GM18505 (cell line): ENCODE data around the gene MORF4L1.
"Not testable (repeated sequence)": the region's sequence is repeated elsewhere in the genome, so short reads cannot be mapped to it uniquely, and the experiment has no call there.

Experiments used
- ATAC-seq: cut with Tn5 transposase; IDR thresholded peaks from one replicate; pipeline ENCODE4 v1.9.1; 2021; ENCODE audit not compliant: unreplicated experiment
- POLR2A ChIP-seq: IDR thresholded peaks from 4 replicates; pipeline ENCODE4 v1.6.1; 2011; ENCODE audit warnings: borderline replicate concordance; ENCODE audit not compliant: insufficient read depth, insufficient read length; ENCODE audit errors: extremely low read depth

MORF4L1 gene

DNA sequence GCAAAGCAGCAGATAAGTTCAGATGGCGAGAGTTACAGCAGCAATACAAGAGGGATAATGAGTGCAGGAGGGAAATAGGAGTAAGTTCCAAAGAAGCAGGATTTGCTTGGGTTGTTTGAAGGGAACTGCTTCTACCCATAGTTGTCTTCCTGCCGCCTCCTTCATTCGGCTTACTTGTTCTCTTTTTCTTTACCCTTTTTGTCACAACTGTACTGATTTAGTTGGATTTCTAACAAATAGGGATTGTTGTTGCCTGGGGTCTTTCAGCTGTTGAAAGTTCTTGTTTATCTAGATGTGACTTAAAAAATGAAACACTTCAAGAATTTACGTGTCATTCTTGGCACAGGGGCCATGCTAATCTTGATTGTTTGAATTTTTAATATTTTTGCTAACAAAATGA, 25.9 kb downstream of the MORF4L1 start:
- ATAC-seq: no peak
- no peak for TF ChIP-seq POLR2A

DNA sequence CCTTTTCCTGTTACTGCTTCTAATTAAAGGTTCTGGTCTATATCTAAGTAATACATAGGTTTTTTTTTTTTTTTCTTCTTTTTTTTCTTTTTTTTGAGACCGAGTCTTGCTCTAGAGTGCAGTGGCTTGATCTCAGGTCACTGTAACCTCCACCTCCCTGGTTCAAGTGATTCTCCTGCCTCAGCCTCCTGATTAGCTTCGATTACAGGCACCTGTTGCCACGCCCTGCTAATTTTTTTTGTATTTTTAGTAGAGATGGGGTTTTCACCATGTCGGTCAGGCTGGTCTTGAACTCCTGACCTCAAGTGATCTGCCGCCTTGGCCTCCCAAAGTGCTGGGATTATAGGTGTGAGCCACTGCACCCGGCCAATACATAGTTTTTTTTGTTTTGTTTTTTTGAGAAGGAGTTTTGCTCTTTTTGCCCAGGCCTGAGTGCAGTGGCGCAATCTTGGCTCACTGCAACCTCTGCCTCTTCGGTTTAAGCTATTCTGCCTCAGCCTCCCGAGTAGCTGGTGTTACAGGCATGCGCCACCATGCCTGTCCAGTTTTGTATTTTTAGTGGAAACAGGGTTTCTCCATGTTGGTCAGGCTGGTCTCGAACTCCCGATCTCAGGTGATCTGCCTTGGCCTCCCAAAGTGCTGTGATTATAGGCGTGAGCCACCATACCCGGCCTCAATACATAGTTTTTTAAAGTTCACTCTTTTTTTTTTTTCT, 28.3 kb downstream of the MORF4L1 start:
- ATAC-seq: not testable (repeated sequence)

DNA sequence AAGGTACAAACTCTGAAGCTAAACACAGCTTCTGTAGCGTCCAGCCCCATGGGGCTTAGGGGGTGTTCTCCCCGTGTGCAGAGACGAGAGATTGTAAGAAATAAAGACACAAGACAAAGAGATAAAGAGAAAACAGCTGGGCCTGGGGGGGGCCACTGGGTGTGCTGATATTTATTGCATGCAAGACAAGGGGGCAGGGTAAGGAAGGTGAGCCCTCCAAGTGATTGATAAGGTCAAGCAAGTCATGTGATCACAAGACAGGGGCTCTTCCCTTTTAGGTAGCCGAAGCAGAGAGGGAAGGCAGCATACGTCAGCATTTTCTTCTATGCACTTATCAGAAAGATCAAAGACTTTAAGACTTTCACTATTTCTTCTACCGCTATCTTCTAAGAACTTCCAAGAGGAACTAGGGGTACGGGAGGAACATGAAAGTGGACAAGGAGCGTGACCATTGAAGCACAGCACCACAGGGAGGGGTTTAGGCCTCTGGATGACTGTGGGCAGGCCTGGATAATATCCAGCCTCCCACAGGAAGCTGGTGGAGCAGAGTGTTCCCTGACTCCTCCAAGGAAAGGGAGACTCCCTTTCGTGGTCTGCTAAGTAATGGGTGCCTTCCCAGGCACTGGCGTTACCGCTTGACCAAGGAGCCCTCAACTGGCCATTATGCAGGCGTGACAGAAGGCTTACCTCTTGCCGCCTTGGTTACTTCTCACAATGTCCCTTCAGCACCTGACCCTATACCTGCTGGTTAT, 29.8 kb downstream of the MORF4L1 start:
- ATAC-seq: not testable (repeated sequence)

DNA sequence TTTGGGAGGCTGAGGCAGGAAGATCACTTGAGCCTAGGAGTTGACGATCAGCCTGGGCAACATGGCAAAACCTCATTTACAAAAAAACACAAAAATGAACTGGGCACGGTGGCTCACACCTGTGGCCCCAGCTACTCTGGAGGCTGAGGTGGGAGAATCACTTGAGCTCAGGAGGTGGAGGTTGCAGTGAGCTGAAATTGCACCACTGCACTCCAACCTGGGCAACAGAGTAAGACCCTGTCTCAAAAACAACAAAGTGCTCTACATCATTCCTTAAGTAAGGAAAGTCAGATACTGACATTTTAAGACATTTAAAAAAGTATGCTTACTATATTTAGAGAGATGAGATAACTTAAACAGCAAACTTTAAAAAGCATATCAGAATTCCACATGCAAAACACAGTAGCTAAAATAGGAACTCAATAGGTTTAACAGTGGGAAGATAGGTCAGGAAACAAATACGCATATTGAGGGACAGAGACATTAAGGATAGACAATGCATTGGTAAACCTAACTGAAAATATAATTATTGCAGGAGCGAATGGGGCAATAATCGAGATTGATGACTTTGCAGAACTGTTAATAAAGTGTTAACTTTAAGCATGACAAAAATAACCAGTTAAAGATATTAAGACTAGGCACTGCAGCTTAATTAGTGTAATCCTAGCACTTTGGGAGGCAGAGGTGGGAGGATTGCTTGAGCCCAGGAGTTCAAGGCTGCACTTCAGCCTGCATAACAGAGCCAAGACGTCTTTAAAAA, 32.1 kb downstream of the MORF4L1 start:
- TF ChIP-seq POLR2A: no peak
- no peak for ATAC-seq

DNA sequence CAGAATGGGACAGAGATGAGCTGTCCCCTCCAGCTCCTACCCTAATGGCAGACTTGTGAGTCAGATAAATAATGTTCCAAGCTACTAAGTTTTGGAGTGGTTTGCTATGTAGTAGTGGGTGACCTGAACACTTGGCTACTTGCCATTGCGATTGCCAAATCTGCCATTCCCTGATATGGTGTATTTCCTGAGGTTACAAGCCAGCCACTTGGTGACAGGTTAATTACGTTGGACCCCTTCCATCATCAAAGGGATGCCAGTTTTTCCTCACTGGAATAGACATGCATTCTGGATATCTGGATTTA, 33.6 kb downstream of the MORF4L1 start:
- no peak for ATAC-seq

DNA sequence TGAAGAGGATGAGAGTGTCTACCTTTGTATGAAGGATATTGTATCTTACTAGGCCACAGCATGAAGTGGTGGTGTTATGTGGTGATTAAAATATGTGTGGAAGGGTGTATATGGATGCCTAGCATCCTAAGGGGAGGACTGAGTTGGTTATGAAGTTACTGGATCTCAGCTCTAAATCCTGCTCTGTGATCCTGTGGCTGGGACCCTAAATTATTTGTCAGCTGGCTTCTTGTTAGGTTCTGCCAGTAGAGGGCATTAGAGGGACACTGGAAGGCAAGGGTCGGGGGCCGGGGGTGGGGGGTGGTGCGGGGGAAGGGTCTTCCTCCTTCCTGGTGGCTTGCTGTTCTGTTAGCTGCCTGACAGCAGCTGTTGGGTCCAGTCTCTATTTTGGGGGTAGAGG, 34.9 kb downstream of the MORF4L1 start:
- TF ChIP-seq POLR2A: no peak
- ATAC-seq: no peak

More for the DNA sequence above, 33.6 kb downstream of the MORF4L1 start:
- TF ChIP-seq POLR2A: no peak

DNA sequence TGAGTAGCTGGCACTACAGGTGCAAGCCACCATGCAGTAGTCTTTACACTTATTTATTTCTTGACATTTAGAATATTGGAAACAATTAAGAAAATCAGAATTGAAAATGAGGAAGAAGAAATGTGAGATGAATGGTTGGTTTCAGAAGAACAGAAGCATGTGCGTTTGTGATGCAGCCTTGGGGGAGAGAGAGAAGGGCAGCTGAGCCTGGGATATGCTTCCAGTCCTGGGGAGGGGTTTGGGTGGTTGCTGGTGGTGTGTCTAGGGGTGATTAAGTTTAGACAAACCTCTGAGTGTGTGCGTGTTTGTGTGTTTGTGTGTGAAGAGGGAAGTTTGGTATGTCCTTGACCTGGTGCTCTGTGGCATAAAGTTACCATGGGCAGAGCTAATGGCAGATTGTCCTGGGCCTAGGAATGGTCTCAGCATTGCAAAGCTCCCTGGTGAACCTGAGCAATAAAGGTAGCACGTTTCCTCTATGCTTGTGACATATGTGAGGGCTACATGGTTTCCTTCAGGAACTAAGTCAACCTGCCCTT, 36.5 kb downstream of the MORF4L1 start:
- TF ChIP-seq POLR2A: no peak
- no peak for ATAC-seq

DNA sequence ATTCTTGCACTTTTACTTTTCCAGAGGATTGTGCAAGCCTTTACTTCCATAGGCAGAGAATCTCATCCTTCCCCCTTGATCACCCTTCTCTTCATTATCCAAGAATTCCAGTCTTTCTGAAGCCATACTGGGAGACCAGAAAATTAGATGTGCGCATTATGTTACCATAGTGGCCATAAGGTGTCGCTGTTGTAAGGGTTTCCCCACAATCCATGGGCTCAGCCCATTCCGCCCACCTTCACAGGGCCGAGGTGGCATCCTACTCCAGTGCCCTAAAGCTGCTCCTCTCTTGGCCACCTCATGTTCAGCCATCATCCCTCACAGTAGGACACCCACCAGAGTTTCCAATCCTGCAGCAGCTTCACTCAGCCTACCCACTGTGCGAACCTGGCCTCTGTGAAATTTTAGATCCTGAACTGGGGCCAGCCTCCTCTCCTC, 37.1 kb downstream of the MORF4L1 start:
- no peak for TF ChIP-seq POLR2A
- no peak for ATAC-seq

DNA sequence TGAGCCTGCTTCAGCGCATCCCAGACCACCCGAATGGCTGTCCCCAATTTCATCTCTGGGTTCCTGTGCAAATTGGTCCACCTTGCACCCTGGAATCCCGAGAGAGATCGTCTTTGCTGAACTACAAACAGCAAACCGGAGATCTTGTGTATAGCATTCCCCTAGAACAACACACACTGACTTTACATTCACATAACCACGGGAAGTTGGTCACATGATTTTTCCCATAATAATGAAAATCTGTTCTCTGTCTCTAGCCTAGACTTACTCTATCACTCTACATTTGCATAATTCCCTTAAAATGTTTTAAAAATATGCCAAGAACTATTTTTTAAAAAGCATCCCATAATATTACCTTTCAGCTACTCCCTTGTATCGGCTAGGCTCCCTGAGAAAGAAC, 37.6 kb downstream of the MORF4L1 start:
- no peak for TF ChIP-seq POLR2A
- ATAC-seq: no peak

DNA sequence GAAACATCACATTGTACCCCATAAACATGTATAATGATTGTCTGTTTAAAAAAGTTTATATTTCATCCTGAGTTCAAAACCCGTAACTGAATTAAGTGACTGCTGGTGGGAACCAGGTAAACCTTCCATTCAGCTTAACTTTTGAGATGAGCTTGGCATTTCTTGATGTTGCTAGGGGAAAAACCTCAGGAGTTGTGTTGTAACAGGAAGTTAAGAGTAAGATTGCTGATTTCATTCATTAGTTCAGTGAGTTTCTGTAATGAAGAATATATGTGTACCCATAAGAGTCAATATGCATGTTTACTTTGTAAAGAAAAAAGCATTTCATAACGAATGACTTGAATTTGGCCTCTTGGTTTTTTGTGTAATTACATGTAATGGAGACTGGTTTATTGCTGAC, 39.6 kb downstream of the MORF4L1 start:
- no peak for TF ChIP-seq POLR2A
- no peak for ATAC-seq

DNA sequence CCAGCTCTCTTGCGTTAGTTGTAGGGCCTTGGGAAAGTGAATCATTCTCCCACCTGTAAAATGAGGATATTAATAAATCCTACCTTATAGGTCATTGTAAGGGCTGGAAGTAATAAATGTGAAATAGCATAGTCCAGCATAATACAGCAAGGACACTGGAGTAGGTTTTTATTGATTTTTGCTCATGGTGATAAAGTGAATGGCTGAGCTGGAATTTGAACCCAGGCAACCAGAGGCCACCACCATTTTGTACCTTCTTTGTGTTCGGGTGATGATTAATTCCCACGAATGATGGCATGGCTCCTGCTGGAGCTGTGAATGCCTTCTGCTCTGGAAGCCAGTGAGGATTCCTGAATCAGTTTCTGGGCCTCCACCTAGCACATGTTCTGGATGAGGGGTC, 40.3 kb downstream of the MORF4L1 start:
- no peak for TF ChIP-seq POLR2A
- no peak for ATAC-seq

DNA sequence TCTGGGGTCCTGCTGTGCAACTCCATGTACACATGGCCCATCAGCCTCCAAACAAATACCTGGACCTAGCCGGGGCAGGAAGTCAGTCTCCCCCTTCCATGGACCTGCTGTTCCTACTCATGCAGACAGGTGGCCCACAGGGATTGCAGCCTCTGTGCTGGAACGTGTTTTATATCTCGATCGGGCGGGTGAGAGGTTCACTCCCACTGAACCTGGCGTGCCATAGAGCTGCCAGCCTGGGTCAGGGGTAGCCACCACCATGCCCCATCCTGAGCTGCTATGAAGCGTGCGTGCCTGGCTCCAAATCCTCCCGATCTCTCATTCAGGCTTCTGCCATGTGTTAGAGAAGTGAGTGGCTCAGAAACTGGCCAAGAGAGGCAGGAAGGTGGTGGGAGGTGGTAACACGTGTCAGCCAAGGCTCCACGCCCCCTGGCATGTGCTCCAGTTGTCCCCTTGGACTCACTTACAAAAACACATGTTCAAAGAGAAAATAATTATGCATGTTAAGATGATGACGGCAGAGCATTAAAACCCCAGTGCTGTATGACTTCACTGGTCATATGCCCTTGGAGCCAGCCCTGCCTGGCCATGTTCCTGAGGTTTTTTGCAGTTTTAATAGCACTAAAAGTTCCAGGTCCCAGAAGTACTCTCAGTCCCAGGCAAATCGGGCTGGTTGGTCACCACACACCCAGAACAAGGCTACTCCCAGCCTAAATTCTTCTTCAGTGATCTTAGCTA, 41.5 kb downstream of the MORF4L1 start:
- no peak for ATAC-seq
- TF ChIP-seq POLR2A: no peak
